HEK293 (cell line): ENCODE results near the gene MMP24.

Experiments
- CTCF ChIP-seq: fragments of 450-650 bp; formaldehyde crosslinking; IDR thresholded peaks from 2 replicates; pipeline ENCODE4 v1.5.1; 2016; ENCODE audit warnings: missing biosample characterization, missing genetic modification characterization
- ELK4 ChIP-seq: IDR thresholded peaks from 2 replicates; pipeline ENCODE4 v1.6.1; 2011; ENCODE audit warnings: mild to moderate bottlenecking, low read depth, low read length, borderline replicate concordance
- FEZF1 ChIP-seq: fragments of 450-650 bp; formaldehyde crosslinking; IDR thresholded peaks from 2 replicates; pipeline ENCODE4 v1.5.1; 2016; ENCODE audit warnings: missing biosample characterization, missing genetic modification characterization
- MYNN ChIP-seq: fragments of 450-650 bp; formaldehyde crosslinking; IDR thresholded peaks from 2 replicates; pipeline ENCODE4 v1.5.1; 2016; ENCODE audit warnings: missing biosample characterization, missing genetic modification characterization, borderline replicate concordance
- PRDM1 ChIP-seq: fragments of 450-650 bp; formaldehyde crosslinking; IDR thresholded peaks from 2 replicates; pipeline ENCODE4; 2016; ENCODE audit warnings: missing biosample characterization, missing genetic modification characterization
- TCF7L2 ChIP-seq: IDR thresholded peaks from 2 replicates; pipeline ENCODE4 v1.6.1; 2011; ENCODE audit warnings: low read depth, mild to moderate bottlenecking, inconsistent platforms, low read length, moderate library complexity, borderline replicate concordance
- YY1 ChIP-seq: fragments of 450-650 bp; formaldehyde crosslinking; IDR thresholded peaks from 2 replicates; pipeline ENCODE4 v1.5.1; 2018; ENCODE audit warnings: missing biosample characterization, missing genetic modification characterization
- YY2 ChIP-seq: fragments of 450-650 bp; formaldehyde crosslinking; IDR thresholded peaks from 2 replicates; pipeline ENCODE4 v1.5.1; 2016; ENCODE audit warnings: missing biosample characterization, missing genetic modification characterization
- ZBTB17 ChIP-seq: fragments of 450-650 bp; formaldehyde crosslinking; IDR thresholded peaks from 2 replicates; pipeline ENCODE4 v1.5.1; 2016; ENCODE audit warnings: missing biosample characterization, missing genetic modification characterization
- ZBTB26 ChIP-seq: fragments of 450-650 bp; formaldehyde crosslinking; optimal IDR thresholded peaks from 2 replicates; pipeline ENCODE3; 2016; ENCODE audit warnings: missing biosample characterization, mild to moderate bottlenecking, missing genetic modification characterization
- ZNF133 ChIP-seq: fragments of 450-650 bp; formaldehyde crosslinking; IDR thresholded peaks from 2 replicates; pipeline ENCODE4 v1.5.1; 2016; ENCODE audit warnings: missing biosample characterization, missing genetic modification characterization
- ZNF148 ChIP-seq: fragments of 450-650 bp; formaldehyde crosslinking; IDR thresholded peaks from 2 replicates; pipeline ENCODE4 v1.5.0; 2017; ENCODE audit warnings: missing biosample characterization, missing genetic modification characterization, borderline replicate concordance
- ZNF184 ChIP-seq: fragments of 450-650 bp; IDR thresholded peaks from 2 replicates; pipeline ENCODE4 v1.5.1; 2018; ENCODE audit warnings: missing biosample characterization, mild to moderate bottlenecking, missing genetic modification characterization
- TF ChIP-seq, protein P1 (sequence below): fragments of 450-650 bp; formaldehyde crosslinking; IDR thresholded peaks from 2 replicates; pipeline ENCODE4 v1.5.1; 2016; ENCODE audit warnings: missing biosample characterization, missing genetic modification characterization

- TF ChIP-seq CTCF (tag by site-specific recombination) (no peak), ZNF184 (tag by site-specific recombination) (no peak), MYNN (tag by site-specific recombination) (no peak), YY1 (no peak), ZNF148 (no peak), ZBTB26 (tag by site-specific recombination) (no peak), TCF7L2 (no peak), FEZF1 (tag by site-specific recombination) (no peak), YY2 (tag by site-specific recombination) (no peak), PRDM1 (no peak), ZNF133 (tag by site-specific recombination) (no peak), ELK4 (no peak), ZBTB17 (no peak)
- TF ChIP-seq, protein P1, sequence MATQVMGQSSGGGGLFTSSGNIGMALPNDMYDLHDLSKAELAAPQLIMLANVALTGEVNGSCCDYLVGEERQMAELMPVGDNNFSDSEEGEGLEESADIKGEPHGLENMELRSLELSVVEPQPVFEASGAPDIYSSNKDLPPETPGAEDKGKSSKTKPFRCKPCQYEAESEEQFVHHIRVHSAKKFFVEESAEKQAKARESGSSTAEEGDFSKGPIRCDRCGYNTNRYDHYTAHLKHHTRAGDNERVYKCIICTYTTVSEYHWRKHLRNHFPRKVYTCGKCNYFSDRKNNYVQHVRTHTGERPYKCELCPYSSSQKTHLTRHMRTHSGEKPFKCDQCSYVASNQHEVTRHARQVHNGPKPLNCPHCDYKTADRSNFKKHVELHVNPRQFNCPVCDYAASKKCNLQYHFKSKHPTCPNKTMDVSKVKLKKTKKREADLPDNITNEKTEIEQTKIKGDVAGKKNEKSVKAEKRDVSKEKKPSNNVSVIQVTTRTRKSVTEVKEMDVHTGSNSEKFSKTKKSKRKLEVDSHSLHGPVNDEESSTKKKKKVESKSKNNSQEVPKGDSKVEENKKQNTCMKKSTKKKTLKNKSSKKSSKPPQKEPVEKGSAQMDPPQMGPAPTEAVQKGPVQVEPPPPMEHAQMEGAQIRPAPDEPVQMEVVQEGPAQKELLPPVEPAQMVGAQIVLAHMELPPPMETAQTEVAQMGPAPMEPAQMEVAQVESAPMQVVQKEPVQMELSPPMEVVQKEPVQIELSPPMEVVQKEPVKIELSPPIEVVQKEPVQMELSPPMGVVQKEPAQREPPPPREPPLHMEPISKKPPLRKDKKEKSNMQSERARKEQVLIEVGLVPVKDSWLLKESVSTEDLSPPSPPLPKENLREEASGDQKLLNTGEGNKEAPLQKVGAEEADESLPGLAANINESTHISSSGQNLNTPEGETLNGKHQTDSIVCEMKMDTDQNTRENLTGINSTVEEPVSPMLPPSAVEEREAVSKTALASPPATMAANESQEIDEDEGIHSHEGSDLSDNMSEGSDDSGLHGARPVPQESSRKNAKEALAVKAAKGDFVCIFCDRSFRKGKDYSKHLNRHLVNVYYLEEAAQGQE (tag by site-specific recombination) = no peak
These were observed 67.1 kb downstream of the MMP24 start for GRCh38 chr20:35293303-35294292.
